Mesenchymal stem cell (in vitro differentiated cells and primary cell): ENCODE measurements around the gene GALNT2.

Source experiments
- DNase-seq: peaks from one replicate; pipeline ENCODE4 v3.0.0-alpha.2; 2013
- H2AFZ ChIP-seq: one replicate; pipeline ENCODE4 v1.6.1; 2013; ENCODE audit warnings: low read depth, mild to moderate bottlenecking, control low read depth, inconsistent platforms, low read length, moderate library complexity
- H2AK5ac ChIP-seq: 2 replicates; pipeline ENCODE4 v1.6.1; 2013; ENCODE audit warnings: low read length, moderate library complexity, mild to moderate bottlenecking, inconsistent platforms; ENCODE audit not compliant: severe bottlenecking
- H2BK120ac ChIP-seq: one replicate; pipeline ENCODE4 v1.6.1; 2013; ENCODE audit warnings: low read depth, mild to moderate bottlenecking, inconsistent platforms, low read length, moderate library complexity
- H2BK12ac ChIP-seq, 2 experiments: one replicate each; pipeline ENCODE4 v1.6.1; 2013; ENCODE audit warnings: inconsistent platforms in 2 of 2, low read length in 2 of 2, mild to moderate bottlenecking in 2 of 2, moderate library complexity in 2 of 2, control low read depth in 1 of 2
- H2BK15ac ChIP-seq: one replicate; pipeline ENCODE4 v1.6.1; 2013; ENCODE audit warnings: mild to moderate bottlenecking, low read depth, inconsistent platforms; ENCODE audit not compliant: poor library complexity, severe bottlenecking
- H2BK5ac ChIP-seq: 2 replicates; pipeline ENCODE4 v1.6.1; 2013; ENCODE audit warnings: low read depth, mild to moderate bottlenecking, low read length, control low read depth, inconsistent platforms; ENCODE audit not compliant: poor library complexity, severe bottlenecking
- H3K14ac ChIP-seq, 2 experiments: one replicate each; pipeline ENCODE4 v1.6.1; 2013; ENCODE audit warnings: inconsistent platforms in 2 of 2, low read length in 2 of 2, control low read depth in 1 of 2, mild to moderate bottlenecking in 1 of 2, moderate library complexity in 1 of 2
- H3K18ac ChIP-seq, 2 experiments: one replicate each; pipeline ENCODE4 v1.6.1; 2013; ENCODE audit warnings: inconsistent platforms in 2 of 2, low read length in 2 of 2, control low read depth in 1 of 2, low read depth in 1 of 2, mild to moderate bottlenecking in 1 of 2
- H3K23ac ChIP-seq, 2 experiments: one replicate each; pipeline ENCODE4 v1.6.1; 2013; ENCODE audit warnings: inconsistent platforms in 2 of 2, low read length in 2 of 2, mild to moderate bottlenecking in 2 of 2, moderate library complexity in 2 of 2, control low read depth in 1 of 2
- H3K27ac ChIP-seq: 2 replicates; pipeline ENCODE4 v1.5.1; 2013; ENCODE audit warnings: mild to moderate bottlenecking, moderate library complexity, low read length, control low read depth, inconsistent platforms; ENCODE audit not compliant: poor library complexity, severe bottlenecking
- H3K27me3 ChIP-seq, 2 experiments: 2 replicates each; pipeline versions ENCODE4 v1.6.1 to v1.7.0; 2013; ENCODE audit warnings: low read length in 2 of 2, mild to moderate bottlenecking in 2 of 2, moderate library complexity in 2 of 2, control low read depth in 1 of 2, inconsistent platforms in 1 of 2; ENCODE audit not compliant: control insufficient read depth in 1 of 2, insufficient read depth in 1 of 2
- H3K36me3 ChIP-seq, 2 experiments: 2 replicates each; pipeline versions ENCODE4 v1.6.1 to v1.7.0; 2013; ENCODE audit warnings: low read length in 2 of 2, control low read depth in 1 of 2, inconsistent platforms in 1 of 2, low read depth in 1 of 2, mild to moderate bottlenecking in 1 of 2; ENCODE audit not compliant: insufficient read depth in 2 of 2, control insufficient read depth in 1 of 2
- H3K4ac ChIP-seq, 2 experiments: one replicate each; pipeline ENCODE4 v1.6.1; 2013; ENCODE audit warnings: inconsistent platforms in 2 of 2, low read length in 2 of 2, mild to moderate bottlenecking in 2 of 2, moderate library complexity in 2 of 2, control low read depth in 1 of 2, low read depth in 1 of 2
- H3K4me1 ChIP-seq: 2 replicates; pipeline ENCODE4 v1.6.1; 2013; ENCODE audit warnings: low read depth, low read length, control low read depth; ENCODE audit not compliant: control insufficient read depth, insufficient read depth
- H3K4me2 ChIP-seq: 2 replicates; pipeline ENCODE4 v1.6.1; 2013; ENCODE audit warnings: low read length, mild to moderate bottlenecking, inconsistent platforms; ENCODE audit not compliant: poor library complexity, severe bottlenecking
- H3K4me3 ChIP-seq, 2 experiments: 2 replicates each; pipeline versions ENCODE4 v1.5.1 to v1.7.0; 2013; ENCODE audit warnings: low read length in 2 of 2, mild to moderate bottlenecking in 2 of 2, control low read depth in 1 of 2, low read depth in 1 of 2; ENCODE audit not compliant: insufficient read depth in 1 of 2
- H3K79me1 ChIP-seq: replicated peaks from 2 replicates; pipeline ENCODE4 v1.6.1; 2013; ENCODE audit warnings: mild to moderate bottlenecking, control low read depth, low read length, inconsistent platforms; ENCODE audit not compliant: poor library complexity, severe bottlenecking
- H3K9ac ChIP-seq: 2 replicates; pipeline ENCODE4 v1.7.0; 2013; ENCODE audit warnings: mild to moderate bottlenecking, low read length, moderate library complexity
- H3K9me3 ChIP-seq: 2 replicates; pipeline ENCODE4 v1.7.0; 2013; ENCODE audit warnings: mild to moderate bottlenecking, low read length; ENCODE audit not compliant: control insufficient read depth
- H4K8ac ChIP-seq: one replicate; pipeline ENCODE4 v1.6.1; 2013; ENCODE audit warnings: inconsistent platforms, mild to moderate bottlenecking, low read length, moderate library complexity
- H4K91ac ChIP-seq: one replicate; pipeline ENCODE4 v1.6.1; 2013; ENCODE audit warnings: mild to moderate bottlenecking, low read length, inconsistent platforms
- WGBS: methylation state at CpG from one replicate; pipeline ENCODE4 v1.1.7; 2013; ENCODE audit warnings: mixed read lengths; 5-methylcytosine and 5-hydroxymethylcytosine counted together

The GALNT2 gene

GRCh38 chr1:230086151-230086550, 19.1 kb downstream of the GALNT2 start:
- H3K4me1 ChIP-seq, result peaks cover 37% of the 10 kb centered on the region
- peak overlapping the region; percentile 7 to 90 for H2BK12ac ChIP-seq
- H3K4ac ChIP-seq, result peak overlapping the region in 1 of 2 experiments; percentile 64
- no peak overlapping the region for H3K23ac ChIP-seq
- peak overlapping the region; percentile 99 for H3K27ac ChIP-seq
- H2AK5ac ChIP-seq, result peak overlapping the region; percentile 95
- no peak for DNase-seq
- H4K8ac ChIP-seq, result no peak overlapping the region
- H2BK15ac ChIP-seq, result no peak overlapping the region
- no peak overlapping the region for H3K9ac ChIP-seq
- no peak overlapping the region for H4K91ac ChIP-seq
- 53% methylated on average over 6 of the region's 6 CpGs for WGBS
- no peaks in the 10 kb centered on the region for H3K27me3 ChIP-seq
- H3K4me2 ChIP-seq, result no peak overlapping the region
- H3K79me1 ChIP-seq, result peaks cover 7% of the 10 kb centered on the region
- peak overlapping the region in 1 of 2 experiments; percentile 85 for H3K18ac ChIP-seq
- H3K4me3 ChIP-seq, result no peak overlapping the region
- H2BK120ac ChIP-seq, result peak overlapping the region; percentile 59
- peak overlapping the region in 1 of 2 experiments; percentile 26 for H3K14ac ChIP-seq
- H3K9me3 ChIP-seq, result no peaks in the 10 kb centered on the region
- H2BK5ac ChIP-seq, result no peak overlapping the region
- H3K36me3 ChIP-seq, result peaks cover 8 to 10% of the 10 kb centered on the region in 2 experiments
- H2AFZ ChIP-seq, result no peak overlapping the region

GRCh38 chr1:230087028-230087716, 20.1 kb downstream of the GALNT2 start:
- Histone ChIP-seq H3K4me2 (no peak overlapping the region), H3K9ac (peak overlapping the region; percentile 14), H2AK5ac (peak overlapping the region; percentile 94), H3K27ac (no peak overlapping the region), H3K4me1 (peaks cover 38% of the 10 kb centered on the region), H4K91ac (peak overlapping the region; percentile 40), H3K14ac (no peak overlapping the region), H2BK5ac (no peak overlapping the region), H3K9me3 (no peaks in the 10 kb centered on the region), H3K4me3 (peak overlapping the region in 1 of 2 experiments; percentile 6), H2BK12ac (peak overlapping the region; percentile 34 to 70), H3K27me3 (no peaks in the 10 kb centered on the region), H2BK15ac (no peak overlapping the region), H3K79me1 (peaks cover 7% of the 10 kb centered on the region), H2BK120ac (peak overlapping the region; percentile 2), H3K36me3 (peaks cover 10 to 16% of the 10 kb centered on the region in 2 experiments), H4K8ac (peak overlapping the region; percentile 3), H3K4ac (peak overlapping the region; percentile 49 to 75), H3K23ac (no peak overlapping the region), H2AFZ (no peak overlapping the region), H3K18ac (peak overlapping the region; percentile 46 to 56)
- 94% methylated on average over 10 of the region's 12 CpGs for WGBS
- no peak for DNase-seq

- no peak overlapping the region for H3K4me3 ChIP-seq
Observed at GRCh38 chr1:230087717-230088105, 20.7 kb downstream of the GALNT2 start.

GRCh38 chr1:230090194-230090711, 23.2 kb downstream of the GALNT2 start:
- Histone ChIP-seq H3K9ac (no peak overlapping the region), H3K14ac (no peak overlapping the region), H4K8ac (peak overlapping the region; percentile 2), H4K91ac (no peak overlapping the region), H2BK5ac (peak overlapping the region; percentile 2), H2BK12ac (no peak overlapping the region), H3K4me3 (peak overlapping the region in 1 of 2 experiments; percentile 24), H3K27ac (peak overlapping the region; percentile 72), H3K18ac (peak overlapping the region in 1 of 2 experiments; percentile 74), H2BK120ac (no peak overlapping the region), H2AFZ (no peak overlapping the region), H3K4me2 (peak overlapping the region; percentile 6), H2AK5ac (no peak overlapping the region), H2BK15ac (no peak overlapping the region), H3K23ac (no peak overlapping the region), H3K4ac (no peak overlapping the region), H3K27me3 (no peaks in the 10 kb centered on the region), H3K79me1 (peaks cover 17% of the 10 kb centered on the region), H3K9me3 (no peaks in the 10 kb centered on the region), H3K4me1 (peaks cover 29% of the 10 kb centered on the region), H3K36me3 (peaks cover 9 to 30% of the 10 kb centered on the region in 2 experiments)
- peak; percentile 96 for DNase-seq
- whole genome bisulfite sequencing, result under 1% methylated on average over 5 of the region's 6 CpGs

More at GRCh38 chr1:230087717-230088105, 20.7 kb downstream of the GALNT2 start:
- H4K91ac ChIP-seq, result peak overlapping the region; percentile 40
- H3K27me3 ChIP-seq, result no peaks in the 10 kb centered on the region
- H3K4me2 ChIP-seq, result no peak overlapping the region
- peaks cover 38% of the 10 kb centered on the region for H3K4me1 ChIP-seq
- peaks cover 7% of the 10 kb centered on the region for H3K79me1 ChIP-seq
- peak overlapping the region; percentile 3 for H4K8ac ChIP-seq
- H2BK5ac ChIP-seq, result no peak overlapping the region
- H3K23ac ChIP-seq, result no peak overlapping the region
- H3K18ac ChIP-seq, result no peak overlapping the region
- H2BK12ac ChIP-seq, result no peak overlapping the region
- no peak overlapping the region for H2BK15ac ChIP-seq
- no peaks in the 10 kb centered on the region for H3K9me3 ChIP-seq
- no peak overlapping the region for H2BK120ac ChIP-seq
- no peak overlapping the region for H2AFZ ChIP-seq
- DNase-seq, result no peak
- no peak overlapping the region for H3K9ac ChIP-seq
- peak overlapping the region in 1 of 2 experiments; percentile 60 for H3K4ac ChIP-seq
- WGBS, result 78% methylated on average over 2 of the region's 3 CpGs
- H2AK5ac ChIP-seq, result peak overlapping the region; percentile 94
- peaks cover 10 to 16% of the 10 kb centered on the region in 2 experiments for H3K36me3 ChIP-seq
- no peak overlapping the region for H3K27ac ChIP-seq
- H3K14ac ChIP-seq, result no peak overlapping the region
